HEK293 (cell line): Measurements from ENCODE around the gene PHF19.

ENCODE experiments used
- CTCF ChIA-PET: fragments of 350-600 bp; formaldehyde crosslinking; extraction: SDS; loops from one replicate; lab custom pipeline; 2021; ENCODE audit warnings: antibody characterized with exemption; lab: Yijun Ruan, JAX
- POLR2A ChIA-PET: fragments of 300-600 bp; formaldehyde crosslinking; extraction: SDS; loops from one replicate; lab custom pipeline; 2020; ENCODE audit warnings: antibody characterized with exemption, inconsistent platforms; lab: Yijun Ruan, JAX
- H3K27ac ChIP-seq: fragments of 200-500 bp; sonication (Bioruptor generic); 2 replicates; pipeline ENCODE4 v1.5.1; 2014; ENCODE audit warnings: low read depth, low read length, control low read depth, inconsistent platforms; ENCODE audit errors: extremely low read depth
- H3K36me3 ChIP-seq, 2 experiments: fragments of 200-500 bp in 1 of 2; sonication (Bioruptor generic) in 1 of 2; 1 replicate in 1 of 2; 2 replicates in 1 of 2; pipeline ENCODE4 v1.5.1; 2014 to 2017; ENCODE audit warnings: inconsistent platforms in 2 of 2, low read length in 2 of 2; ENCODE audit not compliant: control insufficient read depth in 2 of 2, insufficient read depth in 1 of 2
- H3K4me1 ChIP-seq: fragments of 200-500 bp; sonication (Bioruptor generic); 2 replicates; pipeline ENCODE4 v1.5.1; 2014; ENCODE audit warnings: mild to moderate bottlenecking, low read length, inconsistent platforms; ENCODE audit not compliant: control insufficient read depth, insufficient read depth
- H3K4me3 ChIP-seq: 2 replicates; pipeline ENCODE4 v1.5.1; 2011; ENCODE audit warnings: low read depth, mild to moderate bottlenecking, control low read depth, low read length, moderate library complexity
- H3K9me3 ChIP-seq: fragments of 200-500 bp; sonication (Bioruptor generic); 2 replicates; pipeline ENCODE4 v1.5.1; 2014; ENCODE audit warnings: low read depth, low read length, inconsistent platforms; ENCODE audit not compliant: control insufficient read depth, insufficient read depth
- ELK4 ChIP-seq: IDR thresholded peaks from 2 replicates; pipeline ENCODE4 v1.6.1; 2011; ENCODE audit warnings: mild to moderate bottlenecking, low read depth, low read length, borderline replicate concordance
- FEZF1 ChIP-seq: fragments of 450-650 bp; formaldehyde crosslinking; IDR thresholded peaks from 2 replicates; pipeline ENCODE4 v1.5.1; 2016; ENCODE audit warnings: missing biosample characterization, missing genetic modification characterization
- HIC1 ChIP-seq: fragments of 450-650 bp; formaldehyde crosslinking; IDR thresholded peaks from 2 replicates; pipeline ENCODE4 v1.5.1; 2016; ENCODE audit warnings: missing biosample characterization, missing genetic modification characterization
- HOXA7 ChIP-seq: sonication (generic); formaldehyde crosslinking; IDR thresholded peaks from 2 replicates; pipeline ENCODE4 v1.8.1; 2022; ENCODE audit warnings: missing genetic modification reagents, borderline replicate concordance
- KLF9 ChIP-seq: fragments of 450-650 bp; formaldehyde crosslinking; IDR thresholded peaks from 2 replicates; pipeline ENCODE4 v1.5.1; 2016; ENCODE audit warnings: missing biosample characterization, missing genetic modification characterization, low read depth
- MYNN ChIP-seq: fragments of 450-650 bp; formaldehyde crosslinking; IDR thresholded peaks from 2 replicates; pipeline ENCODE4 v1.5.1; 2016; ENCODE audit warnings: missing biosample characterization, missing genetic modification characterization, borderline replicate concordance
- OSR2 ChIP-seq: fragments of 450-650 bp; formaldehyde crosslinking; IDR thresholded peaks from 2 replicates; pipeline ENCODE4 v1.5.1; 2016; ENCODE audit warnings: missing biosample characterization, missing genetic modification characterization
- TRIM28 ChIP-seq: IDR thresholded peaks from 2 replicates; pipeline ENCODE4 v1.6.1; 2011; ENCODE audit warnings: low read length, control low read depth, borderline replicate concordance
- ZBTB17 ChIP-seq: fragments of 450-650 bp; formaldehyde crosslinking; IDR thresholded peaks from 2 replicates; pipeline ENCODE4 v1.5.1; 2016; ENCODE audit warnings: missing biosample characterization, missing genetic modification characterization
- ZBTB20 ChIP-seq: fragments of 450-650 bp; formaldehyde crosslinking; IDR thresholded peaks from 2 replicates; pipeline ENCODE4 v1.5.1; 2016; ENCODE audit warnings: missing biosample characterization, missing genetic modification characterization
- ZEB2 ChIP-seq: fragments of 450-650 bp; formaldehyde crosslinking; IDR thresholded peaks from 2 replicates; pipeline ENCODE4 v1.5.1; 2016; ENCODE audit warnings: missing biosample characterization, missing genetic modification characterization
- ZNF16 ChIP-seq: fragments of 450-650 bp; formaldehyde crosslinking; IDR thresholded peaks from 2 replicates; pipeline ENCODE4 v1.5.1; 2016; ENCODE audit warnings: low read depth, missing biosample characterization, missing genetic modification characterization
- ZNF239 ChIP-seq: fragments of 450-650 bp; formaldehyde crosslinking; IDR thresholded peaks from 2 replicates; pipeline ENCODE4 v1.5.1; 2016; ENCODE audit warnings: missing biosample characterization, missing genetic modification characterization
- ZNF311 ChIP-seq: fragments of 450-650 bp; formaldehyde crosslinking; IDR thresholded peaks from 2 replicates; pipeline ENCODE4 v1.5.1; 2017; ENCODE audit warnings: missing biosample characterization, missing genetic modification characterization, borderline replicate concordance
- ZNF324 ChIP-seq: fragments of 450-650 bp; formaldehyde crosslinking; IDR thresholded peaks from 2 replicates; pipeline ENCODE4 v1.5.1; 2016; ENCODE audit warnings: missing biosample characterization, missing genetic modification characterization
- ZNF391 ChIP-seq: fragments of 450-650 bp; formaldehyde crosslinking; IDR thresholded peaks from 2 replicates; pipeline ENCODE4 v1.5.1; 2016; ENCODE audit warnings: low read depth, missing biosample characterization, missing genetic modification characterization, borderline replicate concordance
- ZNF394 ChIP-seq: fragments of 450-650 bp; formaldehyde crosslinking; IDR thresholded peaks from 2 replicates; pipeline ENCODE4 v1.5.1; 2016; ENCODE audit warnings: missing biosample characterization, missing genetic modification characterization, mild to moderate bottlenecking, moderate library complexity, borderline replicate concordance
- ZNF398 ChIP-seq: fragments of 450-650 bp; formaldehyde crosslinking; IDR thresholded peaks from 2 replicates; pipeline ENCODE4 v1.5.1; 2017; ENCODE audit warnings: missing biosample characterization, missing genetic modification characterization
- ZNF416 ChIP-seq: fragments of 450-650 bp; formaldehyde crosslinking; IDR thresholded peaks from 2 replicates; pipeline ENCODE4 v1.5.1; 2016; ENCODE audit warnings: missing biosample characterization, missing genetic modification characterization
- ZNF423 ChIP-seq: fragments of 450-650 bp; formaldehyde crosslinking; IDR thresholded peaks from 2 replicates; pipeline ENCODE4 v1.5.1; 2016; ENCODE audit warnings: missing biosample characterization, missing genetic modification characterization
- ZNF529 ChIP-seq: fragments of 450-650 bp; formaldehyde crosslinking; IDR thresholded peaks from 2 replicates; pipeline ENCODE4 v1.5.1; 2017; ENCODE audit warnings: missing genetic modification characterization, missing biosample characterization; ENCODE audit not compliant: insufficient replicate concordance
- ZNF548 ChIP-seq: fragments of 450-650 bp; formaldehyde crosslinking; IDR thresholded peaks from 2 replicates; pipeline ENCODE4 v1.5.1; 2016; ENCODE audit warnings: missing biosample characterization, missing genetic modification characterization
- ZNF558 ChIP-seq: fragments of 450-650 bp; formaldehyde crosslinking; IDR thresholded peaks from 2 replicates; pipeline ENCODE4 v1.5.1; 2016; ENCODE audit warnings: missing biosample characterization, missing genetic modification characterization
- ZNF596 ChIP-seq: fragments of 450-650 bp; IDR thresholded peaks from 2 replicates; pipeline ENCODE4 v1.5.0; 2018; ENCODE audit warnings: missing biosample characterization, mild to moderate bottlenecking, missing genetic modification characterization, moderate library complexity
- ZNF645 ChIP-seq: fragments of 450-650 bp; formaldehyde crosslinking; IDR thresholded peaks from 2 replicates; pipeline ENCODE4; 2016; ENCODE audit warnings: missing biosample characterization, missing genetic modification characterization
- ZNF654 ChIP-seq: fragments of 450-650 bp; formaldehyde crosslinking; IDR thresholded peaks from 2 replicates; pipeline ENCODE4 v1.5.1; 2016; ENCODE audit warnings: low read depth, missing biosample characterization, missing genetic modification characterization
- ZNF670 ChIP-seq: fragments of 450-650 bp; formaldehyde crosslinking; IDR thresholded peaks from 2 replicates; pipeline ENCODE4 v1.5.1; 2016; ENCODE audit warnings: missing biosample characterization, missing genetic modification characterization, low read depth
- ZNF677 ChIP-seq: fragments of 450-650 bp; IDR thresholded peaks from 2 replicates; pipeline ENCODE4 v1.5.0; 2018; ENCODE audit warnings: missing biosample characterization, mild to moderate bottlenecking, missing genetic modification characterization, moderate library complexity
- ZNF701 ChIP-seq: fragments of 450-650 bp; formaldehyde crosslinking; IDR thresholded peaks from 2 replicates; pipeline ENCODE4 v1.5.1; 2016; ENCODE audit warnings: missing biosample characterization, missing genetic modification characterization
- ZNF76 ChIP-seq: fragments of 450-650 bp; formaldehyde crosslinking; IDR thresholded peaks from 2 replicates; pipeline ENCODE4; 2016; ENCODE audit warnings: low read depth, missing biosample characterization, missing genetic modification characterization, borderline replicate concordance

Gene PHF19

GRCh38 chr9:120924698-120925534 is 47.9 kb upstream of the PHF19 start:
- H3K4me3 ChIP-seq = no peak overlapping the region
- no peaks in the 10 kb centered on the region for H3K4me1 ChIP-seq
- ChIA-PET POLR2A (no interaction called here), CTCF (interaction anchor here (1.6 kb wide), 1 partner anchor 12 kb away, joined by 5 read pairs; no protein-coding TSS in a partner anchor)
- H3K9me3 ChIP-seq = no peaks in the 10 kb centered on the region
- H3K36me3 ChIP-seq = no peaks in the 10 kb centered on the region
- TF ChIP-seq TRIM28 (no peak), OSR2 (tag by site-specific recombination) (no peak), ZNF311 (tag by site-specific recombination) (no peak), FEZF1 (tag by site-specific recombination) (no peak), ZNF423 (tag by site-specific recombination) (no peak), ZNF548 (no peak), ZNF391 (tag by site-specific recombination) (no peak), ZNF645 (tag by site-specific recombination) (no peak), ZBTB17 (no peak), ZNF529 (no peak), ZNF239 (tag by site-specific recombination) (no peak), ZNF398 (tag by site-specific recombination) (no peak), HIC1 (no peak), MYNN (tag by site-specific recombination) (no peak), ZBTB20 (tag by site-specific recombination) (no peak), ZNF394 (tag by site-specific recombination) (no peak), ZNF416 (tag by site-specific recombination) (no peak), ZNF670 (tag by site-specific recombination) (no peak)
- H3K27ac ChIP-seq = no peak overlapping the region

GRCh38 chr9:120923620-120924328 is 46.8 kb upstream of the PHF19 start:
- no peaks in the 10 kb centered on the region for H3K4me1 ChIP-seq
- no peak for TF ChIP-seq ZEB2 (tag by site-specific recombination)
- no peak for TF ChIP-seq ZNF558 (tag by site-specific recombination)
- no peak for TF ChIP-seq ELK4
- no peak for TF ChIP-seq ZNF324 (tag by site-specific recombination)
- no peak for TF ChIP-seq ZNF677 (tag by site-specific recombination)
- no peak for TF ChIP-seq KLF9 (tag by site-specific recombination)
- no peak for TF ChIP-seq ZNF596 (tag by site-specific recombination)
- TF ChIP-seq FEZF1 (tag by site-specific recombination) = no peak
- TF ChIP-seq HOXA7 (CRISPR knock-in tag) = no peak
- no peak for TF ChIP-seq ZNF701 (tag by site-specific recombination)
- TF ChIP-seq ZNF654 (tag by site-specific recombination) = no peak
- TF ChIP-seq ZNF16 (tag by site-specific recombination) = no peak
- TF ChIP-seq ZNF76 (tag by site-specific recombination) = no peak

More at GRCh38 chr9:120923620-120924328, 46.8 kb upstream of the PHF19 start:
- H3K9me3 ChIP-seq = no peaks in the 10 kb centered on the region
- H3K36me3 ChIP-seq = no peaks in the 10 kb centered on the region
- no peak overlapping the region for H3K27ac ChIP-seq
- no peak overlapping the region for H3K4me3 ChIP-seq
- ChIA-PET POLR2A (no interaction called here), CTCF (interaction anchor here (1.7 kb wide), 1 partner anchor 13 kb away, joined by 4 read pairs; no protein-coding TSS in a partner anchor)
